Keratinocyte (primary cell): ENCODE measurements around the gene PTPRT.

Experiments used
- EZH2 ChIP-seq: IDR thresholded peaks from one replicate; pipeline ENCODE4 v1.6.1; 2012; ENCODE audit warnings: inconsistent platforms, mild to moderate bottlenecking, low read length, moderate library complexity
- TF ChIP-seq, protein P1 (sequence below), 3 experiments: IDR thresholded peaks in 1 of 3; conservative IDR thresholded peaks in 1 of 3; optimal IDR thresholded peaks in 1 of 3; 2 replicates in 2 of 3; 3 replicates in 1 of 3; pipeline versions ENCODE3 to v1.5.1; 2011; ENCODE audit warnings: low read length in 3 of 3, mild to moderate bottlenecking in 3 of 3, moderate library complexity in 2 of 3, control low read depth in 1 of 3, inconsistent platforms in 1 of 3; ENCODE audit not compliant: insufficient read depth in 2 of 3; ENCODE audit errors: extremely low read depth in 1 of 3

DNA sequence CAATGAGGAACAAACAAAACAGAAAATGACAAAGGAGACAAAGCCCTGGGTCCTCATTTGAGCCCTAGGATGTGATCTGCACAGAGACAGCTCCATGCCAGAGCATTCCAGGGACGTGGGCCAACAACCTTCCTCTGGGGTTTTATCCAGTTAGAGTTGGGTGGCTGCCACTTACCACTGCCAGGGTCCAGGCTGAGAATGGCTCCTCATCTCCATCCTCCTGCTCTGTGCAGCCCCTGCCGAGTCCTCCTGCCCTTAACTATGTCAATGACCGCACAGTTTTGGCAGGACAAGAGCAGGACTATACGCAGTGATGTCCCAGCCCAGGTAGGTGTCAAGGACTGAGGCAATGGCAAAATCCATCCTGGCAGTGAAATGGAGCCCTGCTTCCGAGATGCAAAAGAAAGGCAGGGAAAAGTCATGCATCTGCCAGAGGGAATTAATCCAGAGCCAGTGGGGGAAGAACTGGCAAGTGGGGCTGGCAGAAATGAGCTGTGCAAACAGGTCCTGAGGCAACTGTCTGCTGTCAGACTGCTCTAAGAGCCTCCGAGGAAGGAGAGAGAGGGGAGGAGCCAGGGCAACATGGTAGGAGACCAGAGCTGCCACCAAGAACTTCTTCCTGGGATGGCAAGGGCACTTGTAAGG lies 449.4 kb downstream of the PTPRT start:
- TF ChIP-seq, protein P1, sequence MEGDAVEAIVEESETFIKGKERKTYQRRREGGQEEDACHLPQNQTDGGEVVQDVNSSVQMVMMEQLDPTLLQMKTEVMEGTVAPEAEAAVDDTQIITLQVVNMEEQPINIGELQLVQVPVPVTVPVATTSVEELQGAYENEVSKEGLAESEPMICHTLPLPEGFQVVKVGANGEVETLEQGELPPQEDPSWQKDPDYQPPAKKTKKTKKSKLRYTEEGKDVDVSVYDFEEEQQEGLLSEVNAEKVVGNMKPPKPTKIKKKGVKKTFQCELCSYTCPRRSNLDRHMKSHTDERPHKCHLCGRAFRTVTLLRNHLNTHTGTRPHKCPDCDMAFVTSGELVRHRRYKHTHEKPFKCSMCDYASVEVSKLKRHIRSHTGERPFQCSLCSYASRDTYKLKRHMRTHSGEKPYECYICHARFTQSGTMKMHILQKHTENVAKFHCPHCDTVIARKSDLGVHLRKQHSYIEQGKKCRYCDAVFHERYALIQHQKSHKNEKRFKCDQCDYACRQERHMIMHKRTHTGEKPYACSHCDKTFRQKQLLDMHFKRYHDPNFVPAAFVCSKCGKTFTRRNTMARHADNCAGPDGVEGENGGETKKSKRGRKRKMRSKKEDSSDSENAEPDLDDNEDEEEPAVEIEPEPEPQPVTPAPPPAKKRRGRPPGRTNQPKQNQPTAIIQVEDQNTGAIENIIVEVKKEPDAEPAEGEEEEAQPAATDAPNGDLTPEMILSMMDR (optimal IDR thresholded peaks at IDR 0.05 in 1 of 3, IDR thresholded peaks at IDR 0.05 in 1 of 3, conservative IDR thresholded peaks at IDR 0.05 in 1 of 3; ENCODE audit: extremely low read depth in 1 of 3, insufficient read depth in 2 of 3, low read length in 3 of 3): no peak
- TF ChIP-seq EZH2: no peak
